Measurements from ENCODE around the gene PNMA6E. TPM values are rescaled to one million over a fixed set of nuclear protein-coding genes. Genes with fewer than 3 reads are reported as not detected.

The PNMA6E gene
- total RNA-seq (not detected), polyA plus RNA-seq (ENCODE audit: insufficient read depth in 1 of 8, insufficient read length in 8 of 8, low replicate concordance in 1 of 8) (not detected)
- long read RNA-seq, donor 1: 0 reads
- long read RNA-seq, donor 2: 0 reads
- long read RNA-seq, donor 3: 0 reads
- long read RNA-seq, donor 4: 0 reads
- long read RNA-seq, donor 5: 0 reads
- long read RNA-seq, donor 6: 0 reads
- long read RNA-seq, donor 7: 0 reads
- long read RNA-seq, donor 8: 0 reads
- long read RNA-seq, donor 9: 0 reads
- long read RNA-seq, donor 10: 0 reads
- long read RNA-seq, donor 11: 0 reads

- Histone ChIP-seq H3K36me3 (ENCODE audit: control insufficient read depth, insufficient read depth, low read length) (no peaks in the 10 kb centered on the region), H3K9me3 (replicated peaks; ENCODE audit: control insufficient read depth, low read depth, low read length) (no peaks in the 10 kb centered on the region), H3K27ac (ENCODE audit: low read length) (no peak within 1 kb of the TSS), H3K4me3 (ENCODE audit: low read length) (no peak within 1 kb of the TSS), H3K27me3 (ENCODE audit: control insufficient read depth, insufficient read depth, low read length) (peaks cover 2% of the 10 kb centered on the region), H3K4me1 (ENCODE audit: control insufficient read depth, insufficient read depth, low read length) (no peaks in the 10 kb centered on the region)
- WGBS (ENCODE audit: insufficient coverage): 88% methylated on average over 28 of the region's 29 CpGs
- no peak for DNase-seq
These were observed at the start of gene PNMA6E for GRCh38 chrX:153401133-153401764. Gene PNMA6E (minus strand): TSS chrX:153401350. CDS start chrX:153398849, 2,501 bp downstream.

- no peak for DNase-seq
- Histone ChIP-seq H3K27ac (ENCODE audit: low read length) (no peak overlapping the region), H3K27me3 (ENCODE audit: control insufficient read depth, insufficient read depth, low read length) (no peaks in the 10 kb centered on the region), H3K4me3 (ENCODE audit: low read length) (no peak overlapping the region), H3K9me3 (replicated peaks; ENCODE audit: control insufficient read depth, low read depth, low read length) (no peaks in the 10 kb centered on the region), H3K4me1 (ENCODE audit: control insufficient read depth, insufficient read depth, low read length) (peaks cover 23% of the 10 kb centered on the region), H3K36me3 (ENCODE audit: control insufficient read depth, insufficient read depth, low read length) (peaks cover 10% of the 10 kb centered on the region)
- WGBS (ENCODE audit: insufficient coverage): 83% methylated on average over 3 of the region's 8 CpGs
These were observed 49.8 kb upstream of the PNMA6E start for GRCh38 chrX:153450949-153451277.

- Histone ChIP-seq H3K4me3 (ENCODE audit: low read length) (no peak overlapping the region), H3K9me3 (replicated peaks; ENCODE audit: control insufficient read depth, low read depth, low read length) (no peaks in the 10 kb centered on the region), H3K27ac (ENCODE audit: low read length) (no peak overlapping the region), H3K4me1 (ENCODE audit: control insufficient read depth, insufficient read depth, low read length) (peaks cover 18% of the 10 kb centered on the region), H3K27me3 (ENCODE audit: control insufficient read depth, insufficient read depth, low read length) (no peaks in the 10 kb centered on the region), H3K36me3 (ENCODE audit: control insufficient read depth, insufficient read depth, low read length) (peaks cover 10% of the 10 kb centered on the region)
- 89% methylated on average over 20 of the region's 26 CpGs for WGBS (ENCODE audit: insufficient coverage)
- DNase-seq: no peak
These were observed 49.2 kb upstream of the PNMA6E start for GRCh38 chrX:153450114-153450948.

- Histone ChIP-seq H3K36me3 (ENCODE audit: control insufficient read depth, insufficient read depth, low read length) (peaks cover 6% of the 10 kb centered on the region), H3K9me3 (replicated peaks; ENCODE audit: control insufficient read depth, low read depth, low read length) (no peaks in the 10 kb centered on the region), H3K4me1 (ENCODE audit: control insufficient read depth, insufficient read depth, low read length) (peaks cover 10% of the 10 kb centered on the region), H3K27ac (ENCODE audit: low read length) (no peak overlapping the region), H3K4me3 (ENCODE audit: low read length) (no peak overlapping the region), H3K27me3 (ENCODE audit: control insufficient read depth, insufficient read depth, low read length) (no peaks in the 10 kb centered on the region)
- no peak for DNase-seq
- WGBS (ENCODE audit: insufficient coverage): 86% methylated on average over 13 of the region's 15 CpGs
These were observed 48.4 kb upstream of the PNMA6E start for GRCh38 chrX:153449368-153450113.

- H3K27ac ChIP-seq (ENCODE audit: low read length): no peak overlapping the region
- peaks cover 4% of the 10 kb centered on the region for H3K4me1 ChIP-seq (ENCODE audit: control insufficient read depth, insufficient read depth, low read length)
- WGBS (ENCODE audit: insufficient coverage): 89% methylated on average over 17 of the region's 21 CpGs
- no peak for DNase-seq
- H3K27me3 ChIP-seq (ENCODE audit: control insufficient read depth, insufficient read depth, low read length): no peaks in the 10 kb centered on the region
- H3K36me3 ChIP-seq (ENCODE audit: control insufficient read depth, insufficient read depth, low read length): peaks cover 3% of the 10 kb centered on the region
- H3K4me3 ChIP-seq (ENCODE audit: low read length): no peak overlapping the region
- H3K9me3 ChIP-seq (replicated peaks; ENCODE audit: control insufficient read depth, low read depth, low read length): no peaks in the 10 kb centered on the region
These were observed 47.6 kb upstream of the PNMA6E start for GRCh38 chrX:153448556-153449367.

GRCh38 chrX:153447581-153447960, 46.4 kb upstream of the PNMA6E start:
- 82% methylated on average over 5 of the region's 8 CpGs for WGBS (ENCODE audit: insufficient coverage)
- Histone ChIP-seq H3K9me3 (replicated peaks; ENCODE audit: control insufficient read depth, low read depth, low read length) (no peaks in the 10 kb centered on the region), H3K4me3 (ENCODE audit: low read length) (no peak overlapping the region), H3K27ac (ENCODE audit: low read length) (no peak overlapping the region), H3K27me3 (ENCODE audit: control insufficient read depth, insufficient read depth, low read length) (no peaks in the 10 kb centered on the region), H3K36me3 (ENCODE audit: control insufficient read depth, insufficient read depth, low read length) (no peaks in the 10 kb centered on the region), H3K4me1 (ENCODE audit: control insufficient read depth, insufficient read depth, low read length) (peaks cover 4% of the 10 kb centered on the region)
- DNase-seq: no peak

- WGBS (ENCODE audit: insufficient coverage): 83% methylated on average over 15 of the region's 17 CpGs
- H3K4me3 ChIP-seq (ENCODE audit: low read length): no peak overlapping the region
- H3K36me3 ChIP-seq (ENCODE audit: control insufficient read depth, insufficient read depth, low read length): no peaks in the 10 kb centered on the region
These were observed 45.9 kb upstream of the PNMA6E start for GRCh38 chrX:153446950-153447580.

GRCh38 chrX:153446636-153446936, 45.4 kb upstream of the PNMA6E start:
- no peaks in the 10 kb centered on the region for H3K27me3 ChIP-seq (ENCODE audit: control insufficient read depth, insufficient read depth, low read length)
- WGBS (ENCODE audit: insufficient coverage): 76% methylated on average over 7 of the region's 10 CpGs
- H3K4me1 ChIP-seq (ENCODE audit: control insufficient read depth, insufficient read depth, low read length): peaks cover 4% of the 10 kb centered on the region
- no peak for DNase-seq
- H3K4me3 ChIP-seq (ENCODE audit: low read length): no peak overlapping the region
- no peak overlapping the region for H3K27ac ChIP-seq (ENCODE audit: low read length)
- no peaks in the 10 kb centered on the region for H3K36me3 ChIP-seq (ENCODE audit: control insufficient read depth, insufficient read depth, low read length)
- H3K9me3 ChIP-seq (replicated peaks; ENCODE audit: control insufficient read depth, low read depth, low read length): no peaks in the 10 kb centered on the region

More at GRCh38 chrX:153446950-153447580, 45.9 kb upstream of the PNMA6E start:
- Histone ChIP-seq H3K27me3 (ENCODE audit: control insufficient read depth, insufficient read depth, low read length) (no peaks in the 10 kb centered on the region), H3K4me1 (ENCODE audit: control insufficient read depth, insufficient read depth, low read length) (peaks cover 4% of the 10 kb centered on the region), H3K27ac (ENCODE audit: low read length) (no peak overlapping the region), H3K9me3 (replicated peaks; ENCODE audit: control insufficient read depth, low read depth, low read length) (no peaks in the 10 kb centered on the region)
- no peak for DNase-seq

Data from muscle of leg (tissue), 16 donors.